GM12865 (cell line): ENCODE data around the gene STX18.

Source experiments
- DNase-seq: peaks from one replicate; pipeline ENCODE4 v3.0.0; 2010; ENCODE audit warnings: low read depth
- H3K4me3 ChIP-seq: 2 replicates; pipeline ENCODE4 v1.5.1; 2011; ENCODE audit warnings: mild to moderate bottlenecking, low read depth, low read length, control low read depth
- CTCF ChIP-seq: IDR thresholded peaks from 2 replicates; pipeline ENCODE4 v1.5.1; 2011; ENCODE audit warnings: low read length, control low read depth, low read depth, inconsistent platforms; ENCODE audit not compliant: insufficient read depth; ENCODE audit errors: missing control alignments

Gene STX18

DNA sequence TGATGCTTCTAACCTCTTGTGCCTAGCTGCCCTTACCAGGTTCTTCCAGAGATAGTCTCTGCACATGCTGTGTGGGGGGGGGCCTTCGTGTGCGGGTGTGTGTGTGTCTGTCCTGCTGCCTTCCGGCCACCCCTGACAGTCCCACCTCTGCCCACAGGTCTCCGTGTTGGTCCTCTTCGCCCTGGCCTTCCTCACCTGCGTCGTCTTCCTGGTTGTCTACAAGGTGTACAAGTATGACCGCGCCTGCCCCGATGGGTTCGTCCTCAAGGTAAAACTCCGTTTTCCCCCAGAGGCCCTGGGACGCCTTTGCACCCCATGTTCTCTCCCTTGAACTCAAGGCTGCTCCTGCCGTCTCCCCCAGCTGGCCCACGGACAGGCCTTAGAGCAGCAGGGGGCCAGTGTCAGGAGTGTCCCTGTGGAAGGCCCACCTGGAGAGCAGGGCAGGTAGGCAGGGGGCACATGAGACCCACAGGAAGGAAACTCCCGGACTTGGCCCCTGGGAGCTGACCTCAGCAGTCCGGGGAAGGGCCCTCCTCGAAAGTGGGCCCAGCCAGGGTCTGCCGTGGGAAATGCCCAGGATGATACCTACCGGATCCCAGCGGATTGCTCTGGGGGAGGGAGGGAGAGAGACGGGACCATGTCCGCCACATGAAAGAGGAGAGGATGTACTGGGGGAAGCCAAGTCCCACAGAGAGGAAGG is 132.3 kb downstream of the STX18 start:
- no peak for DNase-seq
- H3K4me3 ChIP-seq = no peak overlapping the region
- TF ChIP-seq CTCF = no peak

- no peak for TF ChIP-seq CTCF
- H3K4me3 ChIP-seq = no peak overlapping the region
- DNase-seq = no peak
Observed at GRCh38 chr4:4408576-4409335, 133.1 kb downstream of the STX18 start.

GRCh38 chr4:4408132-4408523 is 133.7 kb downstream of the STX18 start:
- H3K4me3 ChIP-seq = no peak overlapping the region
- no peak for DNase-seq
- no peak for TF ChIP-seq CTCF

- DNase-seq = no peak
- no peak for TF ChIP-seq CTCF
- H3K4me3 ChIP-seq = no peak overlapping the region
Observed at GRCh38 chr4:4407299-4408131, 134.3 kb downstream of the STX18 start.

DNA sequence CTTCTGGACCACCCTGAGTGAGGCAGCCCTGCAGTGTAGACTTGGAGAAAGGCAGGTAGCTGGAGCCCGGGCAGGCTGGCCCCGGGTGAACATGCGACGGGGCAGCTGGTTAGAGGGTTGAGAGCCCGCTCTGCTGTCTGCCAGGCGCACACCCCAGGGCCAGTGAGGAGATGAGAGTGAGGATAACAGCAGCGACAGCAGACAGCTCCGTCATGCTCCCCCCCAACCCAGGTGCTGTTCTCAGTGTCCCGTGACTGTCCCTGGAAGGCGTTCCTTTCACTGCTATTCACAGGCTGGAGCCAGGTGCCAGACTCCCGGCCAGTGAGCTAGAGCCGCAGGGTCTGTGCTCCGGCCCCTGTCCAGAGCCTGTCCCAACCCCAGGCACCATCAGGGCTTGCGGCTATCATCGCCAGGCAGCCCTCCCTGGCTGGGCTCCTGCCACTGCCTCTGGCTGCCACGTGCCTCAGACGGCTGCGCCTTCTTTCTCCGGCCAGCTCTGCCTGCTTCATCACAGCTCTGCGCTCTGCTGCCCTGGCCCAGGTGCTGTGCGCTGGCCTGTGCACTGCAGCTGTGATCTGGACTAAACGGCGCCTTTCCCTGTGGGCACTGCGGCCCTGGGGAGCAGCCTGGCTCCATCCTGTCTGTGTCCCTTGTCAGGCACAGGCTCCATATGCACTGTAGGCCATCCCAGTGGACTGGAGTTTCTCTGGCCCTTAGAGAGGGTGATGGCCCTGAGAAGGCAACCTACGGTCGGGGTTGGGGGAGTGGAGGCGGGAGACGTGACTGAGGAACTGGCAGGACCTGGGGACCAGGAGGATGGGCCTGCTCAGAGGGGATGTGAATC is 135.2 kb downstream of the STX18 start:
- no peak for TF ChIP-seq CTCF
- DNase-seq = no peak
- H3K4me3 ChIP-seq = no peak overlapping the region

GRCh38 chr4:4405358-4405962 is 136.4 kb downstream of the STX18 start:
- no peak for DNase-seq
- no peak overlapping the region for H3K4me3 ChIP-seq
- no peak for TF ChIP-seq CTCF
